ENCODE measurements around the gene IGF2BP3.

- TF ChIP-seq CTCF (IDR thresholded peaks at IDR 0.05) (no peak), POLR2A (IDR thresholded peaks at IDR 0.05) (no peak), POLR2AphosphoS5 (IDR thresholded peaks at IDR 0.05) (no peak)
Observed at GRCh38 chr7:23468526-23469149, 1.7 kb downstream of the IGF2BP3 start.

Measured in breast epithelium (tissue), 3 donors.